HG03521 (cell line): ENCODE measurements around the gene LIMCH1.
"Not testable (repeated sequence)": the region's sequence is repeated elsewhere in the genome, so short reads cannot be mapped to it uniquely, and the experiment has no call there.

Source experiments
- ATAC-seq: cut with Tn5 transposase; IDR thresholded peaks from one replicate; pipeline ENCODE4 v1.9.1; 2021; ENCODE audit warnings: mild to moderate bottlenecking, moderate library complexity; ENCODE audit not compliant: unreplicated experiment

The LIMCH1 gene

DNA sequence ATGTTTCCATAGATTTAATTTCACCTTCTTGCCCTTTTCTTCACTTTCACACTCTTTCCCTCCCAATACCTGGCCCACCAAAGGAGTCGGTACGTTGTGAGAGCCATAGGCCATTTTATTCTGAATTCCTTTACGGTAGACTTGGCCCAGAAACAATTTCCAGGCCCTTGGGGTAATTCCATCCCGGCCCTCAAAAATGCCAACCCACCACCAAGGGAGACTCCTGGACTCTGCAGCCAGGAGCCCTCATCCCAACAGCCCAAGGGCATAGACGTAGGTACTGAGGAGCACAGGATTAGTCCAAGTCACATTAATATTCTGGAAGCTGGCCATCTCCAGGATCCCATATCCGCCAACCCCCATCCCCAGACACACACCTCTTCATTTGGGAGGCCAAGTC is 102.9 kb downstream of the LIMCH1 start:
- no peak for ATAC-seq

DNA sequence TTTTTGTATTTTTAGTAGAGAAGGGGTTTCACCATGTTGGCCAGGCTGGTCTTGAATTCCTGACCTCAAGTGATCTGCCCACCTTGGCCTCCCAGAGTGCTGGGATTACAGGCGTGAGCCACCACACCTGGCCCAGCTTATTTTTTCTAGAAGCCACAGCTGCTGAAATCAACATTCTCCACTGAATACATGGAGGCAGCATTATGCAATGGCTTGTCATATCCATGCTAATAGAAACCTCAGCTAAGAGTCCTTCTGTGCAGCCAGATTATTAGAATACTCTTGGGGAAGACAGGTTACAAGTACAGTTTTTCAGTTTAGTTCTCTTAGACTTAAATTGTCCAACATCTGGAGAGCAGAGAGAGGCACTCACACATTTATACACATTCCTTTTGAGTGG is 104.8 kb downstream of the LIMCH1 start:
- not testable (repeated sequence) for ATAC-seq

DNA sequence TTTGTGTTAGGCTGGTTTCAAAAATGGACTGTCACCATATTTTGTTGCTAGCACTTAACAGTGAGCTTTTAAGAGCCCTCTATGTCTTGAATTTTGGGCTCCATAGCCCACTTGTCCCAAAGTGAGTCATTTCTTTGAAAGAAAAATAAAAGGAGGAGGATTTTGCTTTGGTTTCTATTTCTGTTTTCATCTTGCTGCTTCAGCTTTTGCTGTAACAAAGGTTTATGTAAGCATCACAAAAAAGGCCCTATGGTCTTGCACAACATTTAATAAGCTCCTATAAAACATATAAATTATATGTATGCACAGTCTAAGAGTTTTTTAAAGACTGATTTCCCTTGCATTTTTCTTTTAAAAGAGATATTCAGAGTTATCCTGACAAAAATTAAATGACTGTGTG is 105.4 kb downstream of the LIMCH1 start:
- ATAC-seq, result no peak

DNA sequence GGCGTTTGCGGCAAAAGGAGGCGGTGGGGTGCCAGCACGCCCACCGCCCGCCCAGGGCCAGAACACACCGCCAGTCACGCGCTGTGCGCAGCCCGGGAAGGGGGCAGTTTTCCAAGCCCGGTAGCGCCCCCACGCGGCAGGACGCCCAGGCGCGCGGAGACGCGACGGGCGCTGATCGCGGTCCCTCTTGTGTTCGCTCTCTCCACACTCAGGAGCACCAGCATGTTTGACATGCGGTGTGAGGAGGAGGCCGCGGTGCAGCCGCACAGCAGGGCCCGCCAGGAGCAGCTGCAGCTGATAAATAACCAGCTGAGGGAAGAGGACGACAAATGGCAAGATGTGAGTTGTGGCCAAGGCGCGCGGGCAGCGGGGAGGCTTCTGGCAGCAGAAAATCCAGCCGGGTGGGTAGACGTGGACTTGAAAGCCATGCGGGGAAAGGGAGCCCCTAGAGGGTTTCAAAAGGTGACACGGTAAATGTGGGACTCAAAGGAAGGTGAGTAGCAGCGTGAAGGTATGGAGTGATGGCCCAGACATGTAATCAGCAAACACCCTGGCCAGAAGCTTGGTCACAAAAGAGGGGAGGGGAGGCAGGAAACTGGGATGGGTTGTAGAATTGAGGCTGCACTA is 106.4 kb downstream of the LIMCH1 start:
- ATAC-seq, result no peak

DNA sequence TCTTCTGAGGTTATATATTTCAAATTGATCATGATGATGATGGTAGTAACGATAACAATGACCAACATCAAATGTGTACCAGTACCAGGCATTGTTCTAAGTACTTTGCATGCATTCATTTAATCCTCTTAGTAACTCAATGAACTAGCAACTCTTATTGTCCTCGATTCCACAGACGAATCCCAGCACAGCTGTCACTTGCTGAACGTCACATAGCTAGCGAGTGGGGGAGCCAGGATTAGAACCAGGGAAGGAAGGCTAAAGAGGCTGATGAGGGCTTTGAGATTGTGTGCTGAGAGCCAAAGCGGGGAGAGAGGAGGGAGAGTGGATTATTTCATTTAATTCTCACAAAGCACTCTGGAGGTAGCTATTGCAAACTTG is 106.9 kb downstream of the LIMCH1 start:
- no peak for ATAC-seq

DNA sequence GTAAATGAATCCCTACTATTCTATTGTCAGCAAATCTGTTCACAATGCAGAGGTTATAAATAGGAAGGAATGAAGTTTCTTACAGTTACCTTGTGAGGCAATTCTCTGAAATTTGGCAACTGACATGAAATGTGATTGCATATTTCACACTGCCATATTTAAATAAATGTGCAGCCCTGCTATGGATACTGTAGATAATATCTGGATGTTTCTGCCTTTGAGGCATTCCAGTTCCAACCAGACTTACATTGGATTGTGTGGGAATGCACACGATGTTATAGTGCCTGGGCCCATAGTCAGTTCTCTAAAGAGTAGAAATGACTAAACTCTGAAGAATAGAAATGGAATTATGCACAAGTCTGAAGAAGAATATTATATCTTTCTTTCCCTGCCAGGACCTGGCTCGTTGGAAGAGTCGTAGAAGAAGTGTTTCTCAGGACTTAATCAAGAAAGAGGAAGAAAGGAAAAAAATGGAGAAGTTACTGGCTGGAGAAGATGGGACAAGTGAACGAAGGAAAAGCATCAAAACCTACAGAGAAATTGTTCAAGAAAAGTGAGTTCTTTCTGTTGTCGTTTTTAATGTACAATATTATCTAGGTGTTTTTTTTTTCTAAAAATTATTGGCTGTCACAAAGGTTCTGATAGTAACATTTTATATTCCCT is 107.9 kb downstream of the LIMCH1 start:
- ATAC-seq, result no peak

DNA sequence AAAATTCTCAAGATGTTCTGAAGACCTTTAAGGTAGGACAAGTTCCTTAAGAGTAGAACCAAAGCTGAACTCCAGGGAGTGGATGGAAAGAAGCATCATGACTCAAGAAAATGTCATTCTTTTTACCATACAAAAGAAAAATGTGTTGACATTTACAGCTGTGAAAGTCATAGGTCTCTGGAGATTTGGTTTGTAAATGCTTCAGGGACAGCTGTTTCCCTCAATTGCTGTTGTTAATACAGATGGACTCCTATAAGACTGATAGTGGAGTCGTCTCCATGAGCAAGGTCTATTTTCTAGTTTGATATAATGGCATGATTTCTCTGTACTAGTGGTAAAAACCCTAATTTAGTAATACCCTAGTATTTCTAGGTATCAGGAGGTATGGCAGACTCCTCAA is 108.9 kb downstream of the LIMCH1 start:
- no peak for ATAC-seq

DNA sequence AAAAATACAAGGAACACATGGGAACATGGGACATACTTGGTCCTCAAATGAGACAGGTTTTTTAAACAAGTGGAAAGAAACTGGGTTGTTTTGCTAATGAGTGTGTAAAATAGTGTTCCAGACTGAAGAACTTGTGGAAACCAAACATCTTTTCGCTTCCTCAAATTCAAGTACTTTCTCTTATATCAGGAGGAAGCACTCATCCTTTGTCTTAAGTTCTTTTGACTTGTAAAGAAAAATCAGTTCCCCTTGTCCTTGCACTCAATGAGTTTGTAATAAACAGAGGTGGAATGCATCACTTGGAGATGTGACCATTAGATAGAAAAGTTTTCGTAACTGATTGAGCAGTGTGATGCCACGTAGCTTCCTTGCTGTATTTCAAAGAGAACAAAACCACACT is 109.4 kb downstream of the LIMCH1 start:
- ATAC-seq, result no peak

DNA sequence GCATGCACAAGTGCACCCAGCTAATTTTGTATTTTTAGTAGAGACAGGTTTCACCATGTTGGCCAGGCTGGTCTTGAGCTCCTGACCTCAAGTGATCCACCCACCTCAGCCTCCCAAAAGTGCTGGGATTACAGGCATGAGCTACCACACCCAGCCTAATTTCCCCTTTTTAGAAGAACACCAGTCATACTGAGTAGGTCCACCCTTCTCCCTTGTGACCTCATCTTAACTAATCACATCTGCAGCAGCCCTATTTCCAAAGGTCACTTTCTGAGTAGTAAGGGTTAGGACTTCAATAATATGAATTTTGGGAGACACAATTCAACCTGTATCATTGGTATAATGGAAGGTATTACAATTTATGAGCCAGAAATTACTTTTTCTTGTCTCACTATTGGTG is 113.2 kb downstream of the LIMCH1 start:
- not testable (repeated sequence) for ATAC-seq

DNA sequence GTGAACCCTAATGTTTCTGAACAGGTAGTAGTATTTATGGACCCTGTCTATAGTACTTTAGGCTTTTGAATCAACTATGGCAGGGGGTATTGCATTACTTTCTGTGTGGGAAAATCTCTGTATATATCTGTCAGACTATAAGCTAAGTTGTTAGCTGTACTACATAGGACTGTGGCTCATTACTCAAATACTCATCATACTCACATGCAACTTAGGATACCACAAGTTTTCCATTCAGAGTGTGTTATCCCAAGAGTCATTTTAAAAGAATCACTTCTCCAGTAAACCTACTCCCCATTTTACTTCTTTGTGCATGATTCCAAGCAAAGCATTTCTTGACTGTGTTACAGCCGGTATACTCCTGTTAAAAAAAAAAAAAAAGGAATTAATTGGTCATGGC is 115.0 kb downstream of the LIMCH1 start:
- ATAC-seq, result no peak

DNA sequence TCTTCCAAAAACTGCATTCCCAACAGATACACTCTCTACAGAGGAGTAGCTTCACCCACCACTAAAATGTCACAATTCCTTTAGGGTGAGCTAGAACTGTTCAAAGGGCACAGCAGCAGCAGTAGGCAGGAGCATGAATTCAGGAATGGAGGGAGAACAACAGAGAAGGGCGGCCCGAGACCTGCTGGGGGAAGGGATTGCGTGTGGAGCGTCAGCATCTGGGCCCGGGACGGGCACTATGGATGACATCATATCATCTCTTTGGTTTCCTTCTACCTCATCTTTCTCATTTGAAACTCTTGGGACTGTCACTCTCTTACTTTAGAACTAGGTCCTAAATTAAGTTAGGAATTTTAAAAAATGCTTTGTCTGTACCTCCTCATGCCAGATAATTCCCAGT is 115.6 kb downstream of the LIMCH1 start:
- ATAC-seq, result no peak

DNA sequence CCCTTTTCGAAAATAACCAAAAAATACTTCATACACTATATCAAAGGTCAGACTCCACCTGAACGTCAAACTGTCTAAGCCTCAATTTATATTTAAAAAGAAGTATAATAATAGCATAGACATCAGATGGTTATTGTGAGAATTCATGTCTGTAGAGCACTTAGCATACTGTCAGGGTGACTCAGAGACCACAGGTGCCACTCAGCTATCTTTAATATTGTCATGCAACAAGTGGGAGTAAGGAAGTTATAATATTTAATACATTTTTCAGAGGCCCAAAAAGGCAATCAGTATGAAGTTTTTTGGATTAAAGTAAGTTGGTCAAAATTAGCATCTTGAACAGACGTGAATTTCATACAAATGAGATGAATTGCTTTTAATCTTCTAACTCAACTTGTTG is 117.2 kb downstream of the LIMCH1 start:
- ATAC-seq, result no peak

DNA sequence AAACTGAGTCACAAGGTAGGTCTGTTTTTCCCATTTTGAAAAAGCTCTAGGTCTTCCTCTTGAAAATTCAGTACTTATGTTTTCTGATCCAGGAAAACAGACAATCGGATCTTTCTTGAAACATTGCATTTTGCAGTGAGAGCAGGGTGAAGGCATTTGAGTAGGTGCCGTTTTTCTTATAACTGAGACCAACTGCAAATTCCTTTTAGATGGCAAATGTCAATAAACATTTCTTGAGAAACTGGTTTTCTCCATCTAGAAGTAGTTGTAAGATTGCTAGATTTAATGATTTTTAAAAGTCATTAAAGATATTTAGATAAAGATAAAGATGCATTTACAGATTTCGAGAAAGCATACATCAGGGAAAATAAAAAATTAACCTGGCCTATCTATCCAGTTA is 118.1 kb downstream of the LIMCH1 start:
- no peak for ATAC-seq

DNA sequence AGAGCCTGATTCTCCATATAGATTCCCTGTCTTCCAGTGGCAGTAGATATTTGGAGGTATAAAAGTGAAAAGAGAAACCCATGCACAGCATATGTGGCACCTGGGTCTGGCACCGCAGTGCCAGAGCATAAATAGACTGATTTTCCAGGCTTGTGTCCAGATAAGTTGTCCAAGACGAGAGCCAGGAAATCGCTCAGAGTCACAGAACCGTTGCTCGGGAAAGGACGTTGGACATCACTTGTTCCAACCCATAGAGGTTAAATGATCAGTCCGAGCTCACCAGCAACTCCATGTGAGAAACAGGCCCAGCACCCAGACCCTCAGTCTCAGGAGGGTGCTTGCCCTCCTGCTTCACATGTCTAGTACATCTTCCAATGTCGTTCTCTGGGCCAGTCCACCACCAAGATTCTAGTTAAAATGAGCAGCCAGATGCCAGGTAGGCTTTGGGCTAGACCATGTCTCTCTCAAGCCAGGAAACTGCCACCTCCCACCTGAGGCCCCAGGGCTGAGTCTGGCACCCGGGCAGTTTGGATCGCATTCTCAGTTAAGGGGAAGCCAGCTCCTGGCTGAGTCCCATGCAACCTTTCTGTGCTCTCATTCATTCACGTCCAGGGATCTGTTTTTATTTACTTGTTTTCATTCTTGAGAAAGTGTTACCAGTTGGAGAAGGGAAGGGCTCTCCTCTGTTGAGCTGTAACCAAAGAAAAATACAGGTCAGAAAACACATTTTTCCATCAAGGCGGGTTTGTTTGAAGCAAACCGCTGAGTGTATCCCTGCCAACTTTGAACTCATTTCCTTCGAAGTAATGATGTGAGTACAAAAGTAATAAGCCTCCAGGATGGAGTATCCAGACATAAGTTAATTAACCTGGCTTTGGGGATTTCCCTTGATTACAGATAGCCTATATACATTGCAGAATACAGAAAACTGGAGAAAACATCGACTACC is 118.9 kb downstream of the LIMCH1 start:
- ATAC-seq, result no peak

DNA sequence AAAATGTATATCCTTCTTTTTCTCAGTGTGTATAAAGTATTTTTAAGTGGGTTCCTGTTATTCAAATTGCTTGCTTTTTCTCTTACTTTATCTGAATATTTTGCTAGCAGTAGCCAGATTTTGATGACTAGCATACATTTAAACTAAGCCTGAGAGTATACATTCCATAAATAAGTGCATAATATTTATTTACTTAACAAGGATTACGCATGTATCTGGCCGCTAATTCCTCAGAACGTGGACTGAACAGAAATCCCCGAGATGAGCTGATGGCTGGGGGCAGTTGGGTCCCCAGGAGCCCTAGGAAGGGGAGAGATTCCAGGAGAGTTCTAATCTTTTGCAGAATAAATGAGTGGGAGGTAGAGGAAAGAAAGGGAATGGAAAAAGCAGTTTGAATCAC is 119.6 kb downstream of the LIMCH1 start:
- ATAC-seq, result no peak

DNA sequence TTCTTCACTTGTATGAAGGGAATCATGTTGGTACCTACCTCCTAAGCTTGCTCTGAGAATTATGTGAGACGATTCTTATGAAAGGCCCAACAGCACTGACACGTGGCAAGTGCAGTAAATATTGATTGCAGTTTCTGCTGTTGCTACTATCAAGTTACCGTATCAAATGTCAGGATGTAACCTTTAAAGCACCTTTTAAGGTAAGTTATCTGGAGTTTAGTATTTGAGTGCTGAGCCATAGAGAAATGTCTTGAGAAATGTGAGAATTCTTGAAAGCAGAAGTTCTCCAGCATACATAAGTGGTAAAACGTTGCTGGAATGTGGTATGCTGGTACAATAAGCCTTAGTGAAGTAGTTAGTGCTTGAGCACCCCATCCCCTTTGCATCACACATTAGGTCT is 120.2 kb downstream of the LIMCH1 start:
- no peak for ATAC-seq

DNA sequence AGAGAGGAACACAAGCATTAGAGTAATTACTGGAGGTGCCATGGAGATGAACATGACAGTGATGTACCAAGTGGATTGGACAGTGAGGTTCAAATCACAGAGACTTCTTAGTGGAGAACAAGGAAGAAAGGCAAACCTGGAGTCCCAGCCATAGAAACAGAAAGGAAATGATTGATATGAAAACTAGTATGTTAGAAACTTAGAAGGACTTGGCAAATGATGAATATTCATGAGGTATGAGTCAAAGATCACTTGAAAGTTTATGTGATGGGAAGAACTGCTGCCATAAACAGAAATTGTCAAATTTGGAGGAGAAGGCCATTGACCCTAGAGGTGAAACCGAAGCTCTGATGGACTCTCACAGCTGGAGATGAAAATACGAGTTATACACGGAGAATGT is 122.4 kb downstream of the LIMCH1 start:
- no peak for ATAC-seq

DNA sequence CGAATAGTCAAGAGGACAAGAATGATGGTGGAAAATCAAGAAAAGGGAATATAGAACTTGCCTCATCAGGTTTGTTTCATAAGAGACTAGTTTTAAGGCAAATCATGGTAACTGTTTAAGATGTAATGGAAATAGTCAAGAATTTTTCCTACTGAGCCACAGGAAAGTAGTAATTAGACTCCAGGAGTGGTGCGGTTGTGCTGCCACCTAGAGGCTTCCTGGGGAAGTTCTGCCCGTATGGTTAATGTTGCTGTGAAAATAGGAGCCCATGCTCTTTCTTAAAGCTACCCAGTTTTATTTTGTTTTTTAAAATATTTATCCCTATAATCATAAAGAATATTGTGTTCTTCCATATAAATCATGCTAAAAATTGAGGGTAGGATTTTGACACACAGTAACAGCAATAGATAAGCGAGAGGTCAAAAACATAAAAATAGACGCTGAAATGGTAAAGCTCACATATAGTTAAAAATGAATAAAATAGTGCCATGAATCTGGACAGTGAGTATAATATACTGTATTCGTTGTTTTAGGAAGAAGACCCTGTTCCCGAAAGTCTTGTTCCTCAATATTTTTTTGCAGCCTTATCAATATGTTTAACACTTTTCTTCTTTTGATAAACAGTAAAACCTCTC is 123.6 kb downstream of the LIMCH1 start:
- no peak for ATAC-seq

DNA sequence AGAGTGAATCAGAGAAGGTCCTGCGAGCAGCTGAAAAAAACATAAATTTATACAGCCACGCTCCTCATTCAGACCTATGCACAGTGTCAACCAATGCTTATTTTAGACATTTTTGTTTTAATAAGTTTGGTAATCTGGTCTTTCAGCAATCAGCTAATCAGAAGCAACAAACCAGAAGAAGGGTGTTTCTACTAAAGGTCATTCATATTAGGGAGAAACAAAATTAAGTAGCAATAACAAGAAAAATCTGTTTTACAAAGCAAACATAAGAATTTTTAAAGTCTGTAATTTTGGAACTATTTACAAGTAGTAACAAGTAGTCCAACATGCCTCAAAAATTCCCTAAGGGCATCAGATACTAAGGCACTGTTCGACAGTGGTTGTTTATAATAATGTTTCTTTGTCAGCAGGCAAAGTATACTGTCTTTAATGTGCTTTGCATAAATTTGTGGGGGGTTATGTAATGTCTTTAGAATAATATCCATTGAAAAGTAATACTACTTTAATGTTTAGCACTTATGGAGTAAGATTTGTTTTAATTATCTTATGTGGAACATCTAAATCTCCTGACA is 127.8 kb downstream of the LIMCH1 start:
- ATAC-seq, result no peak

DNA sequence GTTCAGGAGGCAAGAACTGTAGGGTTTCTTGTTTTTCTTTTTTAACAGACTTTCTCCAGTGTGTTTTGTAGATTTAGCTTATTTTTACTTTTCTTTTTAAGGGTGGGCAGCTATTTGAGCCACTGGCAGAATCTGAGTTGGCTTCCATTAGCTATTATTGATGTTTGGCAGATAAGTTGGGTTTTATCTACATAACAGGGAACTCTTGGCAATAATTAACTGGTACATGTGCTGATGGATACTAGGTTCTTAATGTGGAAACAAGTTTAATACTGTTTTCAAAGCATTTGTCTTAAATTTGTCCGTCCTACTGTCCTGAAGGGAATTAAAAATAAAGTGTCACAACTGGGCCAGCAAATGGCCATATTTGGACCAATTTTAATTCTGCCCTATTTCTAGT is 130.1 kb downstream of the LIMCH1 start:
- ATAC-seq, result no peak

DNA sequence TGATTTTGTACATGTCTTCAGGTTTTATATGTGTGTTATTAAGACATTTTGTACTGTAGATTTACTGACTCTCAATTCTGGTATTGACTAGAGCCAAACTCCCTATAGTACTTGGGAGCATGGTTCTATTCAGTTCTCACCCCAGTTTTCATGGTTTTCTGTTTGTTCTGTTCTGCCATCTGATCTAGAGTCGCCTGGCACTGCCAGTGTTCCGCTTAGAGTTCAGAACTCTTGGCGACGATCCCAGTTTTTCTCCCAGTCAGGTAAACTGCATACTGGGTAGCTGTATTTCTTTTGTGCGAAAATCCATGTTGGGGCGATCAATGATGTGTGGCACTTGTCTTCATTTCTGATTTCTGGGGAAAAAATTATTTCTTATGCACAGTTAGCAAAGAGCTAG is 132.6 kb downstream of the LIMCH1 start:
- no peak for ATAC-seq
